CD4-positive, alpha-beta T cell treated with Interferon gamma for 1 hour (primary cell): ENCODE results near the gene POTEF.
"Not testable (repeated sequence)": the region's sequence is repeated elsewhere in the genome, so short reads cannot be mapped to it uniquely, and the experiment has no call there.

ENCODE experiments used
- DNase-seq: peaks from one replicate; pipeline ENCODE4 v3.0.0-alpha.2; 2020

Gene POTEF

GRCh38 chr2:130127726-130128125 lies 1.3 kb downstream of the POTEF start:
- DNase-seq, result not testable (repeated sequence)

GRCh38 chr2:130120924-130121323 lies 8.1 kb downstream of the POTEF start:
- not testable (repeated sequence) for DNase-seq

GRCh38 chr2:130102597-130103363 lies 26.2 kb downstream of the POTEF start:
- not testable (repeated sequence) for DNase-seq

- not testable (repeated sequence) for DNase-seq
These were observed 66.4 kb downstream of the POTEF start for GRCh38 chr2:130062645-130063044.

GRCh38 chr2:130059982-130060381 lies 69.0 kb downstream of the POTEF start:
- not testable (repeated sequence) for DNase-seq

GRCh38 chr2:130056336-130056735 lies 72.7 kb downstream of the POTEF start:
- not testable (repeated sequence) for DNase-seq

GRCh38 chr2:130053217-130053911 lies 75.7 kb downstream of the POTEF start:
- DNase-seq, result not testable (repeated sequence)

GRCh38 chr2:130052376-130052775 lies 76.6 kb downstream of the POTEF start:
- not testable (repeated sequence) for DNase-seq

- not testable (repeated sequence) for DNase-seq
These were observed 80.6 kb downstream of the POTEF start for GRCh38 chr2:130048422-130048821.

GRCh38 chr2:130038265-130038603 lies 90.8 kb downstream of the POTEF start:
- not testable (repeated sequence) for DNase-seq

GRCh38 chr2:130025931-130026330 lies 103.1 kb downstream of the POTEF start:
- DNase-seq, result not testable (repeated sequence)
